HL-60 (cell line): ENCODE results near the gene PLA2R1.

ENCODE experiments used
- CTCF ChIP-seq: IDR thresholded peaks from one replicate; pipeline ENCODE4 v1.5.1; 2011; ENCODE audit warnings: low read length, control low read depth, inconsistent platforms; ENCODE audit not compliant: insufficient read depth
- GABPA ChIP-seq: IDR thresholded peaks from 2 replicates; pipeline ENCODE4 v1.6.1; 2012; ENCODE audit warnings: low read depth
- POLR2AphosphoS5 ChIP-seq: IDR thresholded peaks from 2 replicates; pipeline ENCODE4 v1.6.1; 2012; ENCODE audit warnings: low read depth
- SPI1 ChIP-seq: IDR thresholded peaks from 2 replicates; pipeline ENCODE4 v1.6.1; 2012; ENCODE audit warnings: low read depth, mild to moderate bottlenecking, borderline replicate concordance
- TF ChIP-seq, protein P1 (sequence below): IDR thresholded peaks from 2 replicates; pipeline ENCODE4 v1.6.1; 2012; ENCODE audit warnings: low read depth; ENCODE audit not compliant: insufficient replicate concordance

GRCh38 chr2:160091381-160091780 is 29.0 kb upstream of the PLA2R1 start:
- TF ChIP-seq POLR2AphosphoS5 (no peak), CTCF (no peak), GABPA (no peak), SPI1 (no peak)
- TF ChIP-seq, protein P1, sequence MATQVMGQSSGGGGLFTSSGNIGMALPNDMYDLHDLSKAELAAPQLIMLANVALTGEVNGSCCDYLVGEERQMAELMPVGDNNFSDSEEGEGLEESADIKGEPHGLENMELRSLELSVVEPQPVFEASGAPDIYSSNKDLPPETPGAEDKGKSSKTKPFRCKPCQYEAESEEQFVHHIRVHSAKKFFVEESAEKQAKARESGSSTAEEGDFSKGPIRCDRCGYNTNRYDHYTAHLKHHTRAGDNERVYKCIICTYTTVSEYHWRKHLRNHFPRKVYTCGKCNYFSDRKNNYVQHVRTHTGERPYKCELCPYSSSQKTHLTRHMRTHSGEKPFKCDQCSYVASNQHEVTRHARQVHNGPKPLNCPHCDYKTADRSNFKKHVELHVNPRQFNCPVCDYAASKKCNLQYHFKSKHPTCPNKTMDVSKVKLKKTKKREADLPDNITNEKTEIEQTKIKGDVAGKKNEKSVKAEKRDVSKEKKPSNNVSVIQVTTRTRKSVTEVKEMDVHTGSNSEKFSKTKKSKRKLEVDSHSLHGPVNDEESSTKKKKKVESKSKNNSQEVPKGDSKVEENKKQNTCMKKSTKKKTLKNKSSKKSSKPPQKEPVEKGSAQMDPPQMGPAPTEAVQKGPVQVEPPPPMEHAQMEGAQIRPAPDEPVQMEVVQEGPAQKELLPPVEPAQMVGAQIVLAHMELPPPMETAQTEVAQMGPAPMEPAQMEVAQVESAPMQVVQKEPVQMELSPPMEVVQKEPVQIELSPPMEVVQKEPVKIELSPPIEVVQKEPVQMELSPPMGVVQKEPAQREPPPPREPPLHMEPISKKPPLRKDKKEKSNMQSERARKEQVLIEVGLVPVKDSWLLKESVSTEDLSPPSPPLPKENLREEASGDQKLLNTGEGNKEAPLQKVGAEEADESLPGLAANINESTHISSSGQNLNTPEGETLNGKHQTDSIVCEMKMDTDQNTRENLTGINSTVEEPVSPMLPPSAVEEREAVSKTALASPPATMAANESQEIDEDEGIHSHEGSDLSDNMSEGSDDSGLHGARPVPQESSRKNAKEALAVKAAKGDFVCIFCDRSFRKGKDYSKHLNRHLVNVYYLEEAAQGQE: no peak
